A549 treated with Mapracorat at 1 μM for 4 hours (cell line): Measurements from ENCODE around the gene POTEJ. TPM values are rescaled to one million over a fixed set of nuclear protein-coding genes. Genes with fewer than 3 reads are reported as not detected.

Source experiments
- total RNA-seq: library from RNA; stranded (reverse); fragments of 200-300 nt; extraction: Qiagen RNA extraction; gene quantifications from 5 replicates; pipeline ENCODE4 v1.2.3, GENCODE V29; 2022

POTEJ gene
- not detected in 5 replicates for total RNA-seq

DNA sequence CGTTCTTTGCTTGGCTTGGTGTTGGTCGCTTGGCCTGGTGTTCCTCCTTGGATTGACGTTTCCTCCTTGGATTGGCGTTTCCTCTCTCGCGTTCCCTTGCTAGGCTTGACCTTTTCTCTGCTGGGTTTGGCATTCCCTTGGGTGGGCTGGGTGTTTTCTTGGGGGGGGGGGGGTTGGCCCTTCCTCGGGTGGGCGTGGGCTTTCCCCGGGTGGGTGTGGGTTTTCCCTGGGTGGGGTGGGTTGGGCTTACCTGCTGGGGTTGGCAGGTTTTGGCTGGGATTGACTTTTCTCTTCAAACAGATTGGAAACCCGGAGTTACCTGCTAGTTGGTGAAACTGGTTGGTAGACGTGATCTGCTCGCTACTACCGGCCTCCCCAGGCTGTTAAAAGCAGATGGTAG lies at the start of gene POTEJ:
POTEJ (plus strand) TSS at position 301 of the 400 bp plus-strand sequence; CDS start at position 394, 93 bp downstream.

DNA sequence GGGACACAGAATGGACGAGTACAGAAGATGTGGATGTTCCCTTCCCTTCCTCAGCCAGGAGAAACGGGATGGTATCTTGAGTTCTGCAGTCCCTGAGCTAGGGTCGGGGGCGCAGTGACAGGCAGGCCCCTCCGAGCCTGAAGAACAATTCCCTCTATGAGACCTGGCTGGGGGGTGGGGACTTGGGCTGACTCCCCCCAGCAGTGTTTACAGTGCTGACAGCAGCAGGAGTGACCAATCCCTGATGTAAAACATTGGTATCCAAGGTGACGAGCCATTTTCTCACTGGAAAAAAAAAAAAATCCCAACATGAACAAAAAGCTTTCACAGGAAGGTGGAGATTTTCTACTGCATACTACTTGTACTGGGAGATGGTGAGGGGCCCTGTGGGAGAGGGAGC lies 11.8 kb upstream of the POTEJ start, which contains the start of gene CFC1:
CFC1 (minus strand) TSS at position 183 of the 400 bp plus-strand sequence. CDS start 288 bp downstream, outside the sequence.

Other genes starting within 250 kb of the POTEJ start
- not detected in 5 replicates for gene POTEI, start 102.1 kb upstream of the POTEJ start, total RNA-seq
- gene CFC1B, start 90.2 kb upstream of the POTEJ start, total RNA-seq: not detected in 5 replicates
- not detected in 5 replicates for gene CFC1, start 11.9 kb upstream of the POTEJ start, total RNA-seq
- not detected in 5 replicates for gene GPR148, start 117.6 kb downstream of the POTEJ start, total RNA-seq
- not detected in 5 replicates for gene AMER3, start 144.1 kb downstream of the POTEJ start, total RNA-seq
- gene ARHGEF4, start 225.5 kb downstream of the POTEJ start, total RNA-seq: 7.4 to 10.6 TPM (median 9.8 TPM) in 5 replicates